Liver (tissue), 3 donors: ENCODE data around the gene FOXN4.

Experiments
- GABPA ChIP-seq, 2 donors: IDR thresholded peaks in 1 of 2; conservative IDR thresholded peaks in 1 of 2; 2 replicates each; pipeline ENCODE4 v1.6.1; 2016; ENCODE audit warnings: antibody characterized with exemption in 2 of 2, mild to moderate bottlenecking in 1 of 2, moderate library complexity in 1 of 2
- RAD21 ChIP-seq, 2 donors: IDR thresholded peaks; 2 replicates each; pipeline ENCODE4 v1.6.1; 2016; ENCODE audit warnings: antibody characterized with exemption in 2 of 2, mild to moderate bottlenecking in 2 of 2
- TF ChIP-seq, protein P1 (sequence below): fragments of 150-350 bp; IDR thresholded peaks from 2 replicates; pipeline ENCODE4 v1.5.1; 2017; ENCODE audit warnings: improper control_type of control experiment, low read depth, low read length; ENCODE audit not compliant: missing input control
- TF ChIP-seq, protein P2 (sequence below): IDR thresholded peaks from 2 replicates; pipeline ENCODE4 v1.6.1; 2016; ENCODE audit warnings: antibody characterized with exemption, mild to moderate bottlenecking
- donor health status: healthy.
- donor health status: healthy.

GRCh38 chr12:109288571-109288970, 20.5 kb downstream of the FOXN4 start:
- TF ChIP-seq, protein P1, sequence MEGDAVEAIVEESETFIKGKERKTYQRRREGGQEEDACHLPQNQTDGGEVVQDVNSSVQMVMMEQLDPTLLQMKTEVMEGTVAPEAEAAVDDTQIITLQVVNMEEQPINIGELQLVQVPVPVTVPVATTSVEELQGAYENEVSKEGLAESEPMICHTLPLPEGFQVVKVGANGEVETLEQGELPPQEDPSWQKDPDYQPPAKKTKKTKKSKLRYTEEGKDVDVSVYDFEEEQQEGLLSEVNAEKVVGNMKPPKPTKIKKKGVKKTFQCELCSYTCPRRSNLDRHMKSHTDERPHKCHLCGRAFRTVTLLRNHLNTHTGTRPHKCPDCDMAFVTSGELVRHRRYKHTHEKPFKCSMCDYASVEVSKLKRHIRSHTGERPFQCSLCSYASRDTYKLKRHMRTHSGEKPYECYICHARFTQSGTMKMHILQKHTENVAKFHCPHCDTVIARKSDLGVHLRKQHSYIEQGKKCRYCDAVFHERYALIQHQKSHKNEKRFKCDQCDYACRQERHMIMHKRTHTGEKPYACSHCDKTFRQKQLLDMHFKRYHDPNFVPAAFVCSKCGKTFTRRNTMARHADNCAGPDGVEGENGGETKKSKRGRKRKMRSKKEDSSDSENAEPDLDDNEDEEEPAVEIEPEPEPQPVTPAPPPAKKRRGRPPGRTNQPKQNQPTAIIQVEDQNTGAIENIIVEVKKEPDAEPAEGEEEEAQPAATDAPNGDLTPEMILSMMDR: no peak
- TF ChIP-seq GABPA (IDR thresholded peaks at IDR 0.05 in 1 of 2, conservative IDR thresholded peaks at IDR 0.05 in 1 of 2) (no peak), RAD21 (IDR thresholded peaks at IDR 0.05) (no peak)
- TF ChIP-seq, protein P2, sequence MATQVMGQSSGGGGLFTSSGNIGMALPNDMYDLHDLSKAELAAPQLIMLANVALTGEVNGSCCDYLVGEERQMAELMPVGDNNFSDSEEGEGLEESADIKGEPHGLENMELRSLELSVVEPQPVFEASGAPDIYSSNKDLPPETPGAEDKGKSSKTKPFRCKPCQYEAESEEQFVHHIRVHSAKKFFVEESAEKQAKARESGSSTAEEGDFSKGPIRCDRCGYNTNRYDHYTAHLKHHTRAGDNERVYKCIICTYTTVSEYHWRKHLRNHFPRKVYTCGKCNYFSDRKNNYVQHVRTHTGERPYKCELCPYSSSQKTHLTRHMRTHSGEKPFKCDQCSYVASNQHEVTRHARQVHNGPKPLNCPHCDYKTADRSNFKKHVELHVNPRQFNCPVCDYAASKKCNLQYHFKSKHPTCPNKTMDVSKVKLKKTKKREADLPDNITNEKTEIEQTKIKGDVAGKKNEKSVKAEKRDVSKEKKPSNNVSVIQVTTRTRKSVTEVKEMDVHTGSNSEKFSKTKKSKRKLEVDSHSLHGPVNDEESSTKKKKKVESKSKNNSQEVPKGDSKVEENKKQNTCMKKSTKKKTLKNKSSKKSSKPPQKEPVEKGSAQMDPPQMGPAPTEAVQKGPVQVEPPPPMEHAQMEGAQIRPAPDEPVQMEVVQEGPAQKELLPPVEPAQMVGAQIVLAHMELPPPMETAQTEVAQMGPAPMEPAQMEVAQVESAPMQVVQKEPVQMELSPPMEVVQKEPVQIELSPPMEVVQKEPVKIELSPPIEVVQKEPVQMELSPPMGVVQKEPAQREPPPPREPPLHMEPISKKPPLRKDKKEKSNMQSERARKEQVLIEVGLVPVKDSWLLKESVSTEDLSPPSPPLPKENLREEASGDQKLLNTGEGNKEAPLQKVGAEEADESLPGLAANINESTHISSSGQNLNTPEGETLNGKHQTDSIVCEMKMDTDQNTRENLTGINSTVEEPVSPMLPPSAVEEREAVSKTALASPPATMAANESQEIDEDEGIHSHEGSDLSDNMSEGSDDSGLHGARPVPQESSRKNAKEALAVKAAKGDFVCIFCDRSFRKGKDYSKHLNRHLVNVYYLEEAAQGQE: no peak
